Measurements from ENCODE around the gene METTL5.
"Not testable (repeated sequence)": the region's sequence is repeated elsewhere in the genome, so short reads cannot be mapped to it uniquely, and the experiment has no call there.

The METTL5 gene

GRCh38 chr2:169828141-169828811 lies 3.6 kb upstream of the METTL5 start:
- DNase-seq (ENCODE audit: low read depth) = no peak

GRCh38 chr2:169827272-169828140 lies 2.8 kb upstream of the METTL5 start, which contains the start of gene UBR3:
Gene UBR3, plus strand, starts transcription at chr2:169827454. Its CDS starts 54 bp downstream, at chr2:169827508.
- peak; percentile 89 for DNase-seq (ENCODE audit: low read depth)

GRCh38 chr2:169823996-169824372 lies 721 bp downstream of the METTL5 start:
- DNase-seq (ENCODE audit: low read depth) = no peak

GRCh38 chr2:169822785-169823392 lies 1.8 kb downstream of the METTL5 start:
- no peak for DNase-seq (ENCODE audit: low read depth)

- no peak for DNase-seq (ENCODE audit: low read depth)
These were observed 2.7 kb downstream of the METTL5 start for GRCh38 chr2:169822036-169822435.

- DNase-seq (ENCODE audit: low read depth) = peak; percentile 18
These were observed 4.6 kb downstream of the METTL5 start for GRCh38 chr2:169820101-169820500.

GRCh38 chr2:169819106-169819505 lies 5.6 kb downstream of the METTL5 start:
- peak; percentile 18 for DNase-seq (ENCODE audit: low read depth)

GRCh38 chr2:169818241-169818640 lies 6.5 kb downstream of the METTL5 start:
- no peak for DNase-seq (ENCODE audit: low read depth)

GRCh38 chr2:169817369-169817768 lies 7.3 kb downstream of the METTL5 start:
- DNase-seq (ENCODE audit: low read depth) = not testable (repeated sequence)

- DNase-seq (ENCODE audit: low read depth) = not testable (repeated sequence)
These were observed 7.7 kb downstream of the METTL5 start for GRCh38 chr2:169816961-169817360.

GRCh38 chr2:169815849-169816248 lies 8.9 kb downstream of the METTL5 start:
- peak; percentile 62 for DNase-seq (ENCODE audit: low read depth)

- DNase-seq (ENCODE audit: low read depth) = no peak
These were observed 16.5 kb downstream of the METTL5 start for GRCh38 chr2:169808221-169808620.

GRCh38 chr2:169806586-169806985 lies 18.1 kb downstream of the METTL5 start:
- DNase-seq (ENCODE audit: low read depth) = no peak

- no peak for DNase-seq (ENCODE audit: low read depth)
These were observed 21.2 kb downstream of the METTL5 start for GRCh38 chr2:169803480-169803879.

GRCh38 chr2:169798718-169799592 lies 25.8 kb downstream of the METTL5 start, which contains the start of gene SSB:
Gene SSB, plus strand, starts transcription at chr2:169798871. Its CDS starts 2,090 bp downstream, at chr2:169800961.
- peak; percentile 83 for DNase-seq (ENCODE audit: low read depth)

- DNase-seq (ENCODE audit: low read depth) = no peak
These were observed 26.3 kb downstream of the METTL5 start for GRCh38 chr2:169798397-169798717.

GRCh38 chr2:169797601-169798000 lies 27.1 kb downstream of the METTL5 start:
- no peak for DNase-seq (ENCODE audit: low read depth)

- no peak for DNase-seq (ENCODE audit: low read depth)
These were observed 28.3 kb downstream of the METTL5 start for GRCh38 chr2:169796441-169796840.

- no peak for DNase-seq (ENCODE audit: low read depth)
These were observed 29.5 kb downstream of the METTL5 start for GRCh38 chr2:169795181-169795580.

GRCh38 chr2:169790581-169790980 lies 34.1 kb downstream of the METTL5 start:
- DNase-seq (ENCODE audit: low read depth) = no peak

- no peak for DNase-seq (ENCODE audit: low read depth)
These were observed 42.2 kb downstream of the METTL5 start for GRCh38 chr2:169782513-169782912.
